Esophagus muscularis mucosa (tissue), 4 donors: ENCODE data around the gene YLPM1.

ENCODE experiments used
- CTCF ChIP-seq, 3 experiments: fragments of 200-600 bp in 2 of 3; fragments of 450-650 bp in 1 of 3; sonication (generic) in 2 of 3; IDR thresholded peaks; one replicate each; pipeline ENCODE4 v1.5.1; 2017 to 2019; ENCODE audit warnings: antibody characterized with exemption in 3 of 3, mild to moderate bottlenecking in 2 of 3, moderate library complexity in 1 of 3
- EP300 ChIP-seq: sonication (generic); formaldehyde crosslinking; IDR thresholded peaks from one replicate; pipeline ENCODE4 v1.6.1; 2017; ENCODE audit warnings: antibody characterized with exemption
- POLR2A ChIP-seq: fragments of 450-650 bp; IDR thresholded peaks from one replicate; pipeline ENCODE4 v1.6.1; 2017; ENCODE audit warnings: antibody characterized with exemption, moderate library complexity, mild to moderate bottlenecking, low read depth
- POLR2AphosphoS5 ChIP-seq, 2 donors: sonication (generic); formaldehyde crosslinking; IDR thresholded peaks; one replicate each; pipeline ENCODE4 v1.6.1; 2017; ENCODE audit warnings: antibody characterized with exemption in 2 of 2

DNA sequence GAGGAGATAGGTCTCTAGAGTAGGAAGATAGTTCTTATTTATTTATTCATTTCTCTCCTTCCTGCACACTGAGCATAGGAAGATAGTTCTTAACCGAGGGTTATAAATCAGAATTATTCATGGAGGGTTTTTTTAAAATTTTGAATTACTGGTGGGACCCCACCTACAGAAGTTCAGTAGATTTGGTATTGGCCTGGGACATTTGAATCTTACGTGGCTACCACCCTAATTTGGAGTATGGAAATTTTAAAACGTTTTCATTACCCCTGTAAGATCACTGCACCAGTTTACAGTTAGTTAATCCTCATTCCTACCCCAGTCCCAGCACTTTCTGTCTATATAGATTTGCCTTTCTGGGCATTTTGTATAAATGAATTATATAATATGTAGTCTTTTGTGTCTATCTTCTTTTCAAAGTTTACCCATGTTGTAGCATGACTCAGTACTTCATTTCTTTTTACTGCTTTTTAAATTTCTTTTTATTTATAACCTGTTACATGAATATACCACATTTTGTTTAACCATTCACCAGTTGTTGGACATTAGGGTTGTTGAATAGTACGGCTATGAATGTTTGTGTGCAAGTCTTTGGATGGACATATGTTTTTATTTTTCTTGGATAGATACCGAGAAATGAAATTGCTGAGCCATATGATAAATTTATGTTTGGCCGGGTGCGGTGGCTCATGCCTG lies 44.9 kb downstream of the YLPM1 start:
- TF ChIP-seq EP300 (no peak), CTCF (IDR thresholded peaks at IDR 0.05) (no peak), POLR2A (no peak), POLR2AphosphoS5 (IDR thresholded peaks at IDR 0.05) (no peak)
